Activated CD8-positive, alpha-beta T cell treated with anti-CD3 and anti-CD28 coated beads, Interleukin-2, amount 10 ng/mL, durations not matched to agents 7 days and 5 days (primary cell): ENCODE results near the gene SNRPA1. TPM values are rescaled to one million over a fixed set of nuclear protein-coding genes. Genes with fewer than 3 reads are reported as not detected.

ENCODE experiments used
- ATAC-seq: fragments of 150-1000 bp; cut with Tn5 transposase; one replicate; pipeline ENCODE4 v1.10.0; 2021; ENCODE audit warnings: moderate library complexity
- CTCF ChIA-PET: fragments of 350-600 bp; sonication (Branson Sonifier 250); formaldehyde crosslinking; loops from one replicate; lab custom pipeline; 2021; ENCODE audit warnings: antibody characterized with exemption; lab: Charles Lee
- POLR2A ChIA-PET: fragments of 350-600 bp; sonication (Branson Sonifier 250); formaldehyde crosslinking; loops from one replicate; lab custom pipeline; 2021; ENCODE audit warnings: antibody characterized with exemption; lab: Charles Lee
- DNase-seq: peaks from one replicate; pipeline ENCODE4 v3.0.0-alpha.2; 2020
- H3K27ac Mint-ChIP-seq: one replicate; pipeline ENCODE4 v1.8.0; 2021; ENCODE audit warnings: mild to moderate bottlenecking, mixed read lengths
- H3K27me3 Mint-ChIP-seq: one replicate; pipeline ENCODE4 v1.8.0; 2021; ENCODE audit warnings: low read depth, mixed read lengths
- H3K36me3 Mint-ChIP-seq: one replicate; pipeline ENCODE4 v1.8.0; 2021; ENCODE audit warnings: low read depth, mixed read lengths
- H3K4me1 Mint-ChIP-seq: one replicate; pipeline ENCODE4 v1.8.0; 2021; ENCODE audit warnings: low read depth, mixed read lengths
- H3K4me3 Mint-ChIP-seq: one replicate; pipeline ENCODE4 v1.8.0; 2021; ENCODE audit warnings: mild to moderate bottlenecking, mixed read lengths
- H3K9me3 Mint-ChIP-seq: one replicate; pipeline ENCODE4 v1.8.0; 2022; ENCODE audit warnings: mixed read lengths; ENCODE audit not compliant: insufficient read depth
- total RNA-seq, 2 experiments: library from RNA; stranded (reverse); gene quantifications; one replicate each; pipeline ENCODE4 v1.2.3, GENCODE V29; 2021

The SNRPA1 gene
- total RNA-seq, 2 experiments from 2014 or later = 138 to 144 TPM

GRCh38 chr15:101254157-101255050, 40.6 kb downstream of the SNRPA1 start:
- H3K27ac Mint-ChIP-seq = no peak overlapping the region
- H3K36me3 Mint-ChIP-seq = peaks cover 17% of the 10 kb centered on the region

GRCh38 chr15:101252836-101253235, 42.2 kb downstream of the SNRPA1 start:
- Mint-ChIP-seq H3K9me3 (no peaks in the 10 kb centered on the region), H3K4me1 (peaks cover 64% of the 10 kb centered on the region), H3K36me3 (peaks cover 27% of the 10 kb centered on the region), H3K27me3 (no peaks in the 10 kb centered on the region), H3K4me3 (peak overlapping the region; percentile 91), H3K27ac (peak overlapping the region; percentile 92)
- DNase-seq (no peak), ATAC-seq (no peak)
- ChIA-PET CTCF (interaction anchor here (1.0 to 9.3 kb wide), 6 partner anchors 9 to 241 kb away, joined by 3 to 235 read pairs (median 5); partner anchors contain the start of gene SNRPA1), POLR2A (interaction anchor here (1.4 to 3.6 kb wide), 2 partner anchors 11 to 48 kb away, joined by 5 to 40 read pairs; no protein-coding TSS in a partner anchor)

More at GRCh38 chr15:101254157-101255050, 40.6 kb downstream of the SNRPA1 start:
- no peak for ATAC-seq
- Mint-ChIP-seq H3K27me3 (peaks cover 3% of the 10 kb centered on the region), H3K4me3 (no peak overlapping the region), H3K9me3 (no peaks in the 10 kb centered on the region), H3K4me1 (peaks cover 54% of the 10 kb centered on the region)
- ChIA-PET CTCF (interaction anchor here (1.8 to 9.3 kb wide), 5 partner anchors 10 to 243 kb away, joined by 5 to 235 read pairs (median 96); no protein-coding TSS in a partner anchor), POLR2A (interaction anchor here (1.1 to 1.5 kb wide), 2 partner anchors 50 to 160 kb away, joined by 3 read pairs; no protein-coding TSS in a partner anchor)
- DNase-seq = no peak

GRCh38 chr15:101251830-101252820, 42.9 kb downstream of the SNRPA1 start, which contains the start of gene CHSY1:
CHSY1 (minus strand) TSS chr15:101252048; CDS start chr15:101251456, 592 bp downstream.
- ChIA-PET POLR2A (interaction anchor here (0.6 to 3.6 kb wide), 11 partner anchors 8 to 240 kb away, joined by 3 to 40 read pairs (median 4); partner anchors contain the start of gene SNRPA1), CTCF (interaction anchor here (0.7 to 9.3 kb wide), 10 partner anchors 8 to 390 kb away, joined by 3 to 235 read pairs (median 4); partner anchors contain the start of gene SNRPA1)
- H3K27ac Mint-ChIP-seq = peak within 1 kb of the TSS; percentile 92
- no peaks in the 10 kb centered on the region for H3K9me3 Mint-ChIP-seq
- no peaks in the 10 kb centered on the region for H3K27me3 Mint-ChIP-seq
- DNase-seq = peak; percentile 92
- peaks cover 34% of the 10 kb centered on the region for H3K36me3 Mint-ChIP-seq
- H3K4me1 Mint-ChIP-seq = peaks cover 71% of the 10 kb centered on the region
- ATAC-seq = peak; percentile 76
- peak within 1 kb of the TSS; percentile 92 for H3K4me3 Mint-ChIP-seq

GRCh38 chr15:101250873-101251829, 43.9 kb downstream of the SNRPA1 start:
- ATAC-seq (peak; percentile 0), DNase-seq (no peak)
- Mint-ChIP-seq H3K4me1 (peaks cover 77% of the 10 kb centered on the region), H3K4me3 (peak overlapping the region; percentile 92), H3K27ac (peak overlapping the region; percentile 91), H3K36me3 (peaks cover 44% of the 10 kb centered on the region), H3K9me3 (no peaks in the 10 kb centered on the region), H3K27me3 (no peaks in the 10 kb centered on the region)
- ChIA-PET POLR2A (interaction anchor here (0.6 to 3.6 kb wide), 13 partner anchors 9 to 164 kb away, joined by 3 to 40 read pairs (median 4); partner anchors contain the start of gene SNRPA1), CTCF (interaction anchor here (1.3 to 9.3 kb wide), 6 partner anchors 7 to 391 kb away, joined by 3 to 235 read pairs (median 10); no protein-coding TSS in a partner anchor)

- POLR2A ChIA-PET = interaction anchor here (0.6 to 3.6 kb wide), 5 partner anchors 9 to 134 kb away, joined by 3 to 40 read pairs (median 3); partner anchors contain the start of gene SNRPA1
- Mint-ChIP-seq H3K4me3 (peak overlapping the region; percentile 92), H3K36me3 (peaks cover 52% of the 10 kb centered on the region)
These were observed 44.7 kb downstream of the SNRPA1 start for GRCh38 chr15:101250341-101250831.

GRCh38 chr15:101248274-101248673, 46.8 kb downstream of the SNRPA1 start:
- Mint-ChIP-seq H3K27ac (no peak overlapping the region), H3K4me1 (peaks cover 81% of the 10 kb centered on the region), H3K4me3 (peak overlapping the region; percentile 47), H3K9me3 (no peaks in the 10 kb centered on the region), H3K36me3 (peaks cover 66% of the 10 kb centered on the region), H3K27me3 (no peaks in the 10 kb centered on the region)
- ATAC-seq (no peak), DNase-seq (no peak)
- ChIA-PET POLR2A (no interaction called here), CTCF (interaction anchor here (1.0 to 10.6 kb wide), 9 partner anchors 7 to 232 kb away, joined by 3 to 123 read pairs (median 4); partner anchors contain the start of gene CHSY1)

More at GRCh38 chr15:101250341-101250831, 44.7 kb downstream of the SNRPA1 start:
- ATAC-seq (no peak), DNase-seq (no peak)
- H3K4me1 Mint-ChIP-seq = peaks cover 77% of the 10 kb centered on the region
- H3K9me3 Mint-ChIP-seq = no peaks in the 10 kb centered on the region
- H3K27me3 Mint-ChIP-seq = no peaks in the 10 kb centered on the region
- CTCF ChIA-PET = interaction anchor here (1.7 to 9.3 kb wide), 2 partner anchors 9 to 239 kb away, joined by 13 to 235 read pairs; no protein-coding TSS in a partner anchor
- peak overlapping the region; percentile 91 for H3K27ac Mint-ChIP-seq

GRCh38 chr15:101246824-101247745, 48.0 kb downstream of the SNRPA1 start:
- ATAC-seq (no peak), DNase-seq (no peak)
- POLR2A ChIA-PET = interaction anchor here (1.3 kb wide), 1 partner anchor 47 kb away, joined by 5 read pairs; no protein-coding TSS in a partner anchor
- Mint-ChIP-seq H3K36me3 (peaks cover 72% of the 10 kb centered on the region), H3K4me3 (peak overlapping the region; percentile 29), H3K27ac (peak overlapping the region; percentile 67), H3K4me1 (peaks cover 83% of the 10 kb centered on the region), H3K27me3 (no peaks in the 10 kb centered on the region), H3K9me3 (no peaks in the 10 kb centered on the region)
- CTCF ChIA-PET = interaction anchor here (0.8 to 10.6 kb wide), 8 partner anchors 8 to 231 kb away, joined by 3 to 123 read pairs (median 4); partner anchors contain the start of gene CHSY1

- ChIA-PET POLR2A (no interaction called here), CTCF (interaction anchor here (0.8 to 10.6 kb wide), 2 partner anchors 9 to 230 kb away, joined by 3 to 123 read pairs; partner anchors contain the start of gene CHSY1)
- peaks cover 74% of the 10 kb centered on the region for H3K36me3 Mint-ChIP-seq
- H3K27me3 Mint-ChIP-seq = no peaks in the 10 kb centered on the region
- ATAC-seq (no peak), DNase-seq (no peak)
- H3K27ac Mint-ChIP-seq = peak overlapping the region; percentile 67
- H3K4me1 Mint-ChIP-seq = peaks cover 88% of the 10 kb centered on the region
- no peaks in the 10 kb centered on the region for H3K9me3 Mint-ChIP-seq
- peak overlapping the region; percentile 29 for H3K4me3 Mint-ChIP-seq
These were observed 48.7 kb downstream of the SNRPA1 start for GRCh38 chr15:101246391-101246790.
